CD4-positive, alpha-beta T cell treated with Interleukin-6 at 100 ng/mL for 8 hours (primary cell): ENCODE data around the gene HSPA9.
A peak's percentile ranks its signal among the peaks of the same experiment; 100 is the strongest.

Experiments
- DNase-seq: peaks from one replicate; pipeline ENCODE4 v3.0.0-alpha.2; 2020; ENCODE audit warnings: mixed read lengths, low spot score

Gene HSPA9

GRCh38 chr5:138560971-138561370 is 14.2 kb downstream of the HSPA9 start:
- DNase-seq = no peak

DNA sequence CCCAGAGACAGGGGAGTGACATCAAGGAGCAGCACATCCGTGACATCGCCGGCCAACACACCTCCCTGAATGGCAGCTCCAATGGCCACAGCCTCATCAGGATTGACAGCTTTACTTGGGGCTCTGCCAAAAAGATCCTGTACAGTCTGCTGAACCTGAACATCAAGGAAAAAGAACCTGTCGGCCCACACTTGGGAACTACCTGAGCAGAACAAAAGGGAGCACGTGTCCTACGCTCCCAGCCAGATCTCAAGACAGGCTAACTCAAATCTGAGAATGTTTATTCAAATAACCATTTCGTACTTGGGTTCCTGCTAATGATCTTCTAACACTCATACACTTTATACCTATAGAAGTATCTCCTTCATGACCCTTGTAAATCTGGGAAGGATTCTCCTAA is 15.3 kb downstream of the HSPA9 start:
- DNase-seq = no peak

GRCh38 chr5:138557677-138558076 is 17.5 kb downstream of the HSPA9 start:
- DNase-seq = no peak

DNA sequence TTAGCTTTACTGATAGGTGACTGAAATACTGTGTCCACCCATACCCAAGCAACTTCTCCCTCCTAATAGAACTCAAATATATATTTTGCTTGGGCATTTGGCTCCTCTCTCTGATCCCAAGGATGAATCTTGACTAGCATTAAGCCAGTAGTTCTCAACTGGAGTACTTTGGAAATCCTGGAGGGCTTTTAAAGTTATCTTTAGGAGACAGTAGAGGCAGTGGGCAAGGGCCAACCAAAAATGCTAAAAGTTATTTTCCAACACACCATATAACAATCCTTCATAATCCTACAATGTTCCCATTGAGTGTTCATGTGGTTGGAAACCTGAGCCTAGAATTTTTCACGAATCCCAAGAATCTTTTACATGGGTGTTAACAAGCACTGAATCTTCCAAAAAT is 21.1 kb downstream of the HSPA9 start:
- DNase-seq = no peak

- DNase-seq = no peak
Measured at GRCh38 chr5:138553437-138554095, 21.6 kb downstream of the HSPA9 start.

- DNase-seq = no peak
Measured at GRCh38 chr5:138552657-138553056, 22.5 kb downstream of the HSPA9 start.

DNA sequence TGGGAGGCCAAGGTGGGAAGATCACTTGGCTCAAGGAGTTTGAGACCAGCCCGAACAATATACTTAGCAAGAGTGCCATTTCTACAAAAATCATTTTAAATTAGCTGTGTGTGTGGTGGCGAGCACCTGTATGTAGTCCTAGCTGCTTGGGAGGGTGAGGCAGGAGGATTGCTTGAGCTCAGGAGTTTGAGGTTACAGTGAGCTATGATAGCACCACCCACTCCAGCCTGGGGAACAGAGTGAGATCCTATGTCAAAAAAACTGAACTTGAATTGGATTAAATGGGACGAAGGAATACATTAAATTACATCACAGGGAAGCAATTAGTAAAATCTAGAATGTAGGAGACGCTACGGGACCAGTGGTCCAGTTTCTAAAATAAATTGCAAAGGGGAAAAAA is 25.8 kb downstream of the HSPA9 start:
- DNase-seq = no peak

GRCh38 chr5:138545919-138546562 is 29.2 kb downstream of the HSPA9 start:
- DNase-seq = no peak

DNA sequence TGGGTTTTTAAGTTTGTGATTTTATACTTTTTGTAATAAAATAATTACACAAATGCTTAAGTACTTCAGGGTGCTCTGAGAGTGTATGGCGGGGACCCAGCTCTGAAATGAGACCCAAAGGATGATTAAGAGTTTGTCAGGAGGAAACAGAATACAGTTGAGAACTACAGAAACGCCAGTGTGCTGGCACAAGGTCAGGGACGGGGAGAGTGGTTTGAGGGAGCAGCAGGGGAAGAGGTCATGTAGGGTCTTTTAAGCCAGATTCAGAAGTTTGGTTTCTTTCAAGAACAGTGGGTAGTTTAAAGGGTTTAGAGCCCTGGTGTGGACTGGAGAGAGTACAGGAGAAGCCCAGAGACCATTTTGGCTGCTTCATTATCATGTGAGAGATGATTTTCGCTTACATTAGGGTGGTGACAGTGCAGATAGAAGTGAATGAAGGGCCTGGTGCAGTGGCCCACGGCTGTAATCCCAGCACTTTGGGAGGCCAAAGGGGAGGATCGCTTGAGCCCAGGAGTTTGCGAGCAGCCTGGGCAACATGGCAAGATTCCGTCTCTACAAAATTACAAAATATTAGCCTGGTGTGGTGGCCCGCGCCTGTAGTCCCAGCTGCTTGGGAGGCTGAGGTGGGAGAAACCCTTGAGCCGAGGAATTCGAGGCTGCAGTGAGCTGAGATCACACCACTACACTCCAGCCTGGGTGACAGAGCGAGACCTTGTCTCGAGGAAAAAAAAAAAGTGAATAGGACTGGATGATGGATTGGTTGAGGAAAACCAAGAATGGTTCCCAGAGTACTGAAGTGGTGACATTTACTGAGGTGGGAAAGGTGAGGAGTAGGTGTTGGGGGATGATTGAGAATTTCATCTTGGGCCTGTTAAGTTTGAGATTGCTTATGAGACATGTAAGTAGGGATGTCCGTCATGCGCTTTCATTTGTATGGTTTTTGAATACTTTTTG is 30.7 kb downstream of the HSPA9 start:
- no peak for DNase-seq

- DNase-seq = no peak
Measured at GRCh38 chr5:138543730-138544104, 31.5 kb downstream of the HSPA9 start.

DNA sequence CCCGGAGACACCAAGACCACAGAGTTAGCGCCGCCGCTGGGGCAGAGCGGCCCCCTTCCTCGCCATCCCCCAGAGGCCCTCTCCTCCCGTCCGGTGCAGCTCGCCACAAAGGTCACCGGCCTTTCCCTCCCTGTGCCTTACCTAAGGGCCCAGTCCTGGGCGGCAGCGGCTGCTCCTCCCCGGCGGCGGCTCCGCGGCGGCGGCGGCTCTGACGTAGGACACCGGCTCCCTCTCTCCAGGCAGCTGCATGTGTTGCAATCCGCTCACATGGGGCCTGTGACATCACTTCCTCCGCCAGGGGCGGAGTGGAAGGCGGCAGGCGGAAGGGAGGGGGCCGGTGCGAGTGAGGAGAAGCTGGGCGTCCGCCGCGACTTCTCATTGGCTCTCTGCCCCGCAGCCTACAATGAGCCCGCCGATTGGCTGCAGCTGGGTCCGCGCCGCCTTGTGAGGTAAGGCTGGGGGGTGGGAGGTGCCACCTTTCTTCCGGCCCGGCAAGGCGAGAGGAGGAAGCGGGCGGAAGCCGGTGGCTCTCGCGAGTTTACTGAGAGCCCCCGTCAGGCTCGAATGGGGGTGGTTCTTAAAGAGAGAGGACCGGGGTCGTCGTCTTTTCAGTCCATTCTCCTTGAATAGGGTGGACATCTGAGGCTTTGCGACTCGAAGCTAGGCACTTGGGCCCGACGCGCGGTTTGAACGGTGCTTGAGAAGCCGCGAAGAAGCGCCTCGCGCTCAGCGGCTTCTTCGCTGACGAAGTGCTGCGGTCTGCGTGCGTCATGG is 32.1 kb downstream of the HSPA9 start, which contains the start of gene ETF1:
Gene ETF1, minus strand, starts transcription at position 281 of the 774 bp plus-strand sequence. CDS start 318 bp downstream, outside the sequence.
- peak; percentile 100 for DNase-seq

DNA sequence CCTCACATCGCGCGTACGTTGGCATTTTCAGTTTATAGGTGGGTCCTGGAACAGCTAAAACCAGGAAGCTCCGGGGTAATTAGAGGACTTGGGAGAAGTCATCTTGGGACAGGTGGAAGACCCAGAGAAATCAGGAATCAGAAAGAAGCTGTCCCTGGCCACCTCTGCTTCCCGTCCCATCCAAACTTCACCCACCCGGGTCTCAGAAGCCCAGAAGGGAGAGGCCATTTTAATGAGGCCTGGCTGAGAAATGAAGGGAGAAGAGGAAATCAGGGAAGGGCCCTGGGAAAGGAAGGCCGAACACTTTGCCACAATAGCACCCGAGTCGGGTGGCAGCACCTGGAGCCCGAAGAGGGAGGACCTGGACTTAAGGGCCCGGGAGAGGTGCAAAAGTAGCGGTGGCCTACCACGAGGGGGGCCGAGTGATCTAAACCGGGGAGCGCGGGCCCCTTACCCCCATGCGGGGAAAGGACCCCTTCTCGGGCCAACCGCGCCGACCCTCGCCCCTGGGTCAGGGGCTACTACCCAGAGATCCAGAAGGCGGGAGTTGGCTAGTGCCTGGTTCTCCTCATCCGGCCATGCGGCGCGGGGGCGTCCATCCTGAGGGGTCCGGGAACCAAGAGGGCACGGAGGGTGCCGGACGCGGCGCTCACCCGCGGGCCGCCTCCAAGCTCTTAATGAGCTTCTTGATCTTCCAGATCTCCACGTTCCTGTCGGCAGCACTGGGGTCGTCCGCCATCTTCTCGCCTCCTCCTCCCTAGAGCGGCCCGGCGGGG is 32.8 kb downstream of the HSPA9 start:
- DNase-seq = no peak

- no peak for DNase-seq
Measured at GRCh38 chr5:138541511-138542179, 33.6 kb downstream of the HSPA9 start.

- no peak for DNase-seq
Measured at GRCh38 chr5:138539791-138540190, 35.4 kb downstream of the HSPA9 start.

DNA sequence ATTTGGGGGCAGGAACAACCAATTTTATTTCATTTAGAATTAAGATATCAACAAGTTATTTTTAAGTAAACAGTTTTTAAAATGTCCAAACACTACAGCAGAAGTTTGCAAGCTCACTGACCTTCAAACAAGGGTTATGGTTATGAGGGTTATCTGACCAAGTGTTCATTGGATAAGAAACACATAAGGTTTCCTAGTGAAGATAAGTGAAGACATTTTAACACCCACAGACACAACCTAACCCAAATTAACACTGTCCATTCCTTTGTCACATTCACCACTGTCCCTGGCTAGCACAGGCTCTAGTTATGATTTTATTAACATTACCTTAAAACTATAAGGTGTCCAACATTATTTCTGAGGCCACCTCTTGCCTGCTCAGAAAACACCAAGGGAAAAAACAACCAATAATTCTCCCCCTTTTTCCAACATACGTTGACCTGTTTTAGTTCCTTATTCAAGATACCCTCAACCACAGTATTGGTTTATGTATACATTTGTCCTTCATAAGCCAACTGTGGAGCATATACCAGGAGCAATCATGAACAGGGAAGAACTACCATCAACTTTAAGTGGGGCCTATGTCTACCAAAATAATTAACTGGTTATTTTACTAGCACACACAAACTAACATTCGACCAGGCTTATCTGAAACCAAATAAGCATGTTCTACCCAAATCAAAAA is 36.1 kb downstream of the HSPA9 start:
- no peak for DNase-seq

GRCh38 chr5:138536665-138537315 is 38.4 kb downstream of the HSPA9 start:
- no peak for DNase-seq

- no peak for DNase-seq
Measured at GRCh38 chr5:138536215-138536614, 39.0 kb downstream of the HSPA9 start.

- DNase-seq = no peak
Measured at GRCh38 chr5:138533973-138534941, 40.9 kb downstream of the HSPA9 start.
